HG02571 (cell line): ENCODE results near the gene FBXL4.

Experiments
- ATAC-seq: cut with Tn5 transposase; IDR thresholded peaks from one replicate; pipeline ENCODE4 v1.9.1; 2021; ENCODE audit warnings: mild to moderate bottlenecking, moderate library complexity; ENCODE audit not compliant: unreplicated experiment

The FBXL4 gene

DNA sequence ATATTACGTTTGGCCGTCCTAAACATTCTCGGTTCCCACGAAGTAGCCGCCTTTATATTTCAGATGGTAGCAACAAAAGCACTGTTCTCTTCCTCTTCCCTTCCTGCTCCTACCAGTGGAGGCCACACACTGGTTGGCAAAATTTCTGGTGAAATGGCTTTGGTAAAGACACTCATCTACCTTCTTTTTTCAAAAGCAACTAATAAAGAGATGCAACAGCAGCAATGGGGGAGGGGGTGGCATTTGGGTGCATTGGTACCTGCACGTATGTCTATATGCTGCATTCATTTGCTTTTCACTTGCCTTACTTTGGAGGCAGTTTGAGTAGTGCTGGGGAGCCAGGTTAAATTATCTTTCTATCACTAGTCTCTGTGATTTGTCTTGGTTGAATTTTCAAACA is 107.4 kb downstream of the FBXL4 start:
- no peak for ATAC-seq

- no peak for ATAC-seq
Observed at GRCh38 chr6:98839781-98840361, 107.9 kb downstream of the FBXL4 start.

DNA sequence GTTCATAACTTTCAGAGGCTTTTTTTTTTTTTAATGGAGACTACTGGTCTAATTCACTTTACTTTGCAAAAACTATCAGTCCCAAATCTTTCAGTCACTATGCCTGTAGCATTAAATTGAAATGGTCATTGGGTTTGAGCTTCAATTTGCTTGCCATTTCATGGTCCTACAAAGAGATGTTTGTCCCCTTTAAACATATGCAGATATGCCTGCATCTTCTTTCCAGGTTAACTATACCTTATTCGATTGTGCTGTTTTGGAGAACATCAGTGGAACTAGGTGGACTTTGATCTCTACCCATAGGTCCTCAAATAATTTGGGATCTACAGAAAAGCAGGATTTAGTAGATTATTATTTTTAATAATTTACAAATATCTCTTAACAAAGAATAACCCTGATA is 108.8 kb downstream of the FBXL4 start:
- ATAC-seq: no peak

DNA sequence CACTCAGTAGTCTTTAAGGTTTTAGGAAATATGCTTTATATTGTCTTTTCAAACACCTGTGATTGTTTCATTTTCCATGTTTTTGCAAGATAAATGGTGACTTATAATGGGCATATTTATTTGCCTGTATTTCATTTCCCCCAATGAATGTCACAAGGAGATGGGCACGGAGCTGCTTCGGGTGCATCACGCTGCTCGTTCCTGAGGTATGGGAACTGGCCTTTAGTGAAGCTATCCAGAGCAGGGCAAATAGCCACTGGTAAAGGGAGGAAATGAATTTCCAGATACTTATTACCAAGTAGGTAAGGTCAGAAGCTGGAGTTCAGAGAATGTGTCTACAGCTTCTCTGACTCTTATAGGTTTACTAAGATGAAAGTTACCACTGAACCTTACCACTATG is 109.7 kb downstream of the FBXL4 start:
- no peak for ATAC-seq

GRCh38 chr6:98836962-98837944 is 110.5 kb downstream of the FBXL4 start:
- ATAC-seq: no peak

- no peak for ATAC-seq
Observed at GRCh38 chr6:98836025-98836961, 111.5 kb downstream of the FBXL4 start.

GRCh38 chr6:98835149-98836024 is 112.4 kb downstream of the FBXL4 start:
- no peak for ATAC-seq

DNA sequence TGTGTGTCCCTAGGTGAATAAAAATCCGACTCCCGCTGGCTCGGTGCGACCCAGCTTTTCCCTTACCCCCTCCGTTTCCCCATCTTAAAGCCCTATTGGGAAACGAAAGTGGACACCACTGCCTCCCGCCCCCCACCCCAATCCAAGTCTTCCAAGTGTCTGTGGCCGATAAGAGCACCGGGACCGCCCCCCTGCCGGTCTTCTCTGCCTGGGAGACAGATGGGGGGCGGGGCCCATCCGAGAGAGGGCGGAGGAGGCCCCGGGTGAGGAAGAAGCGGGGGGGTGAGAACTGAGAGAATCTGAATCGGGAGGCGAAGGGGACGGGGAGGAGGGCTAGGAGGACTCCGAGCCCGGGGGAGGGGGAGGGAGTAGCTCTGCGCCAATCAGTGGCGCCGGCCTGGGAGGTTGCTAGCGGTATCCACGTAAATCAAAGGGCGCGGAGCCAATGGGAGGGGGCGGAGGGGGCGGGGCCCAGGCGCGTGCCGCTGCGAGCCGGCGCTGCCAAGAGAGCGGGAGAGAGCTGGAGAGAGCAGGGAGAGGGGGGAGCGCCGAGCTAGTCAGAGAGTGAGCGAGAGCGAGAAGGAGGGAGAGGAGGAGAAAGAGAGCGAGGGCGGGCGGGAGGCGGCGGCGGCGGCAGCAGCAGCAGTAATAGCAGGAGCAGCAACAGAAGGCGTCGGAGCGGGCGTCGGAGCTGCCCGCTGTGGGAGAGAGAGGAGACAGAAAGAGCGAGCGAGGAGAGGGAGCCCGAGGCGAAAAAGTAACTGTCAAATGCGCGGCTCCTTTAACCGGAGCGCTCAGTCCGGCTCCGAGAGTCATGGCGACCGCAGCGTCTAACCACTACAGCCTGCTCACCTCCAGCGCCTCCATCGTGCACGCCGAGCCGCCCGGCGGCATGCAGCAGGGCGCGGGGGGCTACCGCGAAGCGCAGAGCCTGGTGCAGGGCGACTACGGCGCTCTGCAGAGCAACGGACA is 113.4 kb downstream of the FBXL4 start, which contains the start of gene POU3F2:
Gene POU3F2, plus strand, starts transcription at position 515 of the 972 bp plus-strand sequence. Its CDS starts 300 bp downstream, at position 815.
- peak; percentile 56 for ATAC-seq

- no peak for ATAC-seq
Observed at GRCh38 chr6:98833307-98834059, 114.3 kb downstream of the FBXL4 start.

- ATAC-seq: no peak
Observed at GRCh38 chr6:98833057-98833306, 114.8 kb downstream of the FBXL4 start.

DNA sequence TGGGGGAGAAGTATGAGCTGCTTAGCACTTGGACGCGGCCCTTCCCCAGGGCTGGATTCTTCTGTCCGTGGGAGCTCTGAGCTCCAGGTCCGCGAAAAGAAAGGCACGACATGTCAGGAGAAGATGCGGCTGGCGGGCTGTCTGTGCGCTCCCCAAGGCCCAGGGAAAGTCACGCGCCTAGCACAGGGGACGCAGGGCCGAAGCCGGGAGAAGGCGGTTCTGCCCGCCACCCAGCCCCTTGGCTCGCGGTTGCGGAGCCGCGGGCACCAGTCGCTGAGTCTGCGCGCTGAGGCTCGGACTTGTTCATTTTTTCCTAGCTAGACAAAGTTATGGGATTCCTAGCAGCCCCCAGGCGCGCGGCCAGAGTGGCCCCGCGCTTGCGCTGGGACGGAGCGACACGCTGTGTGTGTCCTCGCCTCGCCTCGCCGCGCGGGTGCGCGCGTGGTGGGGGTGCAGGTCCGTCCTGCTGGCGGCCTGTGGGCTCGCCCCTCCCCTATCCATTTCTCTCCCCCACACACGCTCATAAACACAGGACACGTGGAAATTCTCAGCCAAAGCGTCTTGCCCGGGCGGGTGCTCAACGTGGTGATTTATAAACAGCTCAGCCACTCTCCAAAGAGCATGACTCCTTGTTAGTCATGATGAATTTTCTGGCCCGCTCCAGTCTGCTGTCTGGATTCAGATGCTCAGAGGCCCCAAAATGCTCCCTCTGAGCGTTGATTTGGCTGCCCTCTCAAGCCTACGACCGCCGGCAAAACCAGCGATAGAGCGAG is 115.3 kb downstream of the FBXL4 start:
- ATAC-seq: no peak

DNA sequence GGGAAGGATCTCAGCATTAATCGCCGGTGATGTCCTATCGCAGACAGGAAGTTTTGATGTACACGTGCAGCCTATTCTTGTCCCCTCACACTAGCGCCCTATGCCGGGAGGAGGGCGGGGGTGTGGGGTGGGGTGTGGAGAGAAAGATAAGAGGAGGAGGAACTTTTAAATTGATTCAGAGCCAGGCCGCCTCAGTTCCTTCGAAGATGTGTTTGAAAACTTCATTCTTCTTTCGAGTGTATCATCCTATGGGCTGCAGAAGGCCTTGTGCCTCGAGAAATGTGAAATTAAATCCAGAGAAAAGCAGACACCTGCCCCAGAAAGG is 115.8 kb downstream of the FBXL4 start:
- no peak for ATAC-seq

DNA sequence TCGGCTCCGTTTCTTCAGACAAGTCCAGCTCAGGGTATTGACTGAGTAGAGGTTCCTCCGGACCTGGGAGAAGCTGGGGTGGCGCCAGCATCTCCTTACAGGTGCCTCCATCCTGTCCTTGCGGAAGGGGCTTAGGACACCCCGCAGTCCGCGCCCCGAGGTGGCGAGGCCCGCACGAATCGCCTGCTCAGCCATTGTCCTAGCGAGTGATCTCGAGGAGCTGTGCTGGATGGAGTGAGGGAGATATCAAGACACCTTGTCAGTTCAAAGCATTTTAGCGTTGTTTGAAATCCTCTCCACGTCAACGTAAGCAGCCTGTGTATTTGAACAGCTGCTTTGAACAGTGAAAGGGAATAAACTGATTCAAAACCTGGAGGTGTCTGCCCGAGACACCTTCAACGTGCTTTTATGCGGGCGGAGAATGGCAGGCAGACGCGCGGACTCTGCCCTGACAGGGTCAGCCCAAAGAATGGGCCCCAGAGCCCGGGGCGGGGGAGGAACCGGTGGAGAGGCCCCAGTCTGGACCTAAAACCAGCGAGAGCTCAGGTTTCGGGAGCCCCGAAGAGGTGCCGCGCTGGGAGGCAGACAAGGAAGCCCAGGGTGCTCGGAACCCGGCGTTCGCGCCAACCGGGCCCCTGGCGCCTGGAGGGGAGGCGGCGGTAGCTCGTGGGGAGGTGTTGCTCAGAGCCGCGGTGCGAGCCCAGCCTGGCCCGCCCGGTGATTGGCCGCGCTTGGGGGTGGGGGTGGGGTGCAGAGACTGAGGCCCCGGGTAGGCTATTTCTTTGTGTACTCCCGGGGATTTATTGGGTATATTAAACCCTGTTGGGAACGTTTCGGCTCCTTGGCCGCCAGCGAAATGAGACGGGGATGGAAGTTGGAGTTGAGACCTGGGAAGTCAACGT is 116.4 kb downstream of the FBXL4 start:
- no peak for ATAC-seq

- ATAC-seq: no peak
Observed at GRCh38 chr6:98830146-98830545, 117.6 kb downstream of the FBXL4 start.

GRCh38 chr6:98828941-98829411 is 118.8 kb downstream of the FBXL4 start:
- ATAC-seq: no peak

- ATAC-seq: no peak
Observed at GRCh38 chr6:98828211-98828788, 119.4 kb downstream of the FBXL4 start.
